ENCODE data around the gene RYR2. TPM values are rescaled to one million over a fixed set of nuclear protein-coding genes. Genes with fewer than 3 reads are reported as not detected.
A peak's percentile ranks its signal among the peaks of the same experiment; 100 is the strongest.

RYR2 gene
- total and polyA plus RNA-seq, 11 donors = 77.7 to 1,319 (median 805) TPM

GRCh38 chr1:237804516-237804915, 762.5 kb downstream of the RYR2 start:
- peaks cover 0 to 81% (median 19%) of the 10 kb centered on the region in 9 donors for H3K36me3 ChIP-seq
- ATAC-seq = no peak

GRCh38 chr1:237809099-237809498, 767.1 kb downstream of the RYR2 start:
- Histone ChIP-seq H3K36me3 (peaks cover 0 to 94% (median 11%) of the 10 kb centered on the region in 9 donors), H3K27ac (no peak overlapping the region), H3K4me3 (no peak overlapping the region), H3K9me3 (no peaks in the 10 kb centered on the region), H3K4me1 (peaks cover 0 to 21% (median 0%) of the 10 kb centered on the region in 12 donors), H3K27me3 (no peaks in the 10 kb centered on the region)
- TF ChIP-seq CTCF (IDR thresholded peaks at IDR 0.05) (no peak), POLR2A (IDR thresholded peaks at IDR 0.05) (no peak)
- ATAC-seq (no peak), DNase-seq (no peak)
- intact Hi-C loops (cut with DNase I) = no loop called here
- 22 to 34% (median 24%) methylated on average over 2 of the region's 2 CpGs for WGBS, 4 donors

More at GRCh38 chr1:237804516-237804915, 762.5 kb downstream of the RYR2 start:
- Histone ChIP-seq H3K4me1 (peaks cover 0 to 10% (median 0%) of the 10 kb centered on the region in 12 donors), H3K4me3 (no peak overlapping the region), H3K27ac (no peak overlapping the region), H3K27me3 (no peaks in the 10 kb centered on the region), H3K9me3 (no peaks in the 10 kb centered on the region)
- 77 to 86% (median 85%) methylated on average over 3 of the region's 3 CpGs for WGBS, 4 donors
- DNase-seq = no peak
- intact Hi-C loops (cut with DNase I) = no loop called here
- TF ChIP-seq CTCF (IDR thresholded peaks at IDR 0.05) (no peak), POLR2A (IDR thresholded peaks at IDR 0.05) (no peak)

DNA sequence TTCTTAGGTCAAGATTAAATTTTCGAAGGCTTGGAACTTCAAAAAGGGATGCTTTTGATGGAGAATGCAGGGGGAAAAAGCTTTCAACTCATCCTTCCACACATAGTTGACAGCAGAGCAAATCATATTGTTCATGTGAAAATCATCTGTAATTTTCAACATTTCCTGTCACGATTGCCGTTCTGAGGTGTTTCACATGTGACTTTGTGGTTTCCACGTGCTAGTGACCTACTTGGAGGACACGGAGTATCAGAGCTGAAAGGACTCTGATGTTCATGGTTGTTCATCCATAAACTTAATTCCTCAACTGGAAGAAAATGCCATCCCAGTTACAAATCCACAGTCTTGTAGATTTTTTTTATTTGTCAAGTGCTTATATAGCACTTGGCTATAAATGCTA, 769.6 kb downstream of the RYR2 start:
- DNase-seq (no peak), ATAC-seq (no peak)
- Histone ChIP-seq H3K27ac (peak overlapping the region in 1 of 12 donors; percentile 35), H3K4me3 (no peak overlapping the region), H3K4me1 (peaks cover 0 to 21% (median 2%) of the 10 kb centered on the region in 12 donors), H3K27me3 (no peaks in the 10 kb centered on the region), H3K9me3 (no peaks in the 10 kb centered on the region), H3K36me3 (peaks cover 0 to 95% (median 11%) of the 10 kb centered on the region in 9 donors)
- intact Hi-C loops (cut with DNase I) = no loop called here
- 46 to 57% (median 54%) methylated on average over 5 of the region's 5 CpGs for WGBS, 4 donors
- TF ChIP-seq CTCF (IDR thresholded peaks at IDR 0.05) (no peak), POLR2A (IDR thresholded peaks at IDR 0.05) (no peak)

- DNase-seq (no peak), ATAC-seq (peak; percentile 62 to 79 (median 78))
- 32 to 37% (median 33%) methylated on average over 2 of the region's 2 CpGs for WGBS, 4 donors
- TF ChIP-seq POLR2A (IDR thresholded peaks at IDR 0.05) (no peak), CTCF (IDR thresholded peaks at IDR 0.05) (no peak)
- Histone ChIP-seq H3K27me3 (no peaks in the 10 kb centered on the region), H3K27ac (peak overlapping the region in 1 of 12 donors; percentile 35), H3K4me1 (peaks cover 0 to 21% (median 6%) of the 10 kb centered on the region in 12 donors), H3K9me3 (no peaks in the 10 kb centered on the region), H3K4me3 (no peak overlapping the region), H3K36me3 (peaks cover 0 to 93% (median 11%) of the 10 kb centered on the region in 9 donors)
- intact Hi-C loops (cut with DNase I) = no loop called here
Measured at GRCh38 chr1:237812061-237812460, 770.1 kb downstream of the RYR2 start.

Measured in heart left ventricle (tissue), 16 donors.